Uterus (tissue), 2 donors: Measurements from ENCODE around the gene CCDC124.

Experiments
- POLR2A ChIP-seq, 2 donors: fragments of 450-650 bp; IDR thresholded peaks; one replicate each; pipeline ENCODE4 v1.6.1; 2016; ENCODE audit warnings: antibody characterized with exemption in 2 of 2, mild to moderate bottlenecking in 1 of 2, moderate library complexity in 1 of 2
- TF ChIP-seq, protein P1 (sequence below), 4 experiments: fragments of 200-600 bp in 2 of 4; fragments of 450-650 bp in 2 of 4; sonication (generic) in 2 of 4; IDR thresholded peaks; one replicate each; pipeline ENCODE4 v1.5.1; 2016 to 2019; ENCODE audit warnings: antibody characterized with exemption in 4 of 4, mild to moderate bottlenecking in 2 of 4, moderate library complexity in 1 of 4

DNA sequence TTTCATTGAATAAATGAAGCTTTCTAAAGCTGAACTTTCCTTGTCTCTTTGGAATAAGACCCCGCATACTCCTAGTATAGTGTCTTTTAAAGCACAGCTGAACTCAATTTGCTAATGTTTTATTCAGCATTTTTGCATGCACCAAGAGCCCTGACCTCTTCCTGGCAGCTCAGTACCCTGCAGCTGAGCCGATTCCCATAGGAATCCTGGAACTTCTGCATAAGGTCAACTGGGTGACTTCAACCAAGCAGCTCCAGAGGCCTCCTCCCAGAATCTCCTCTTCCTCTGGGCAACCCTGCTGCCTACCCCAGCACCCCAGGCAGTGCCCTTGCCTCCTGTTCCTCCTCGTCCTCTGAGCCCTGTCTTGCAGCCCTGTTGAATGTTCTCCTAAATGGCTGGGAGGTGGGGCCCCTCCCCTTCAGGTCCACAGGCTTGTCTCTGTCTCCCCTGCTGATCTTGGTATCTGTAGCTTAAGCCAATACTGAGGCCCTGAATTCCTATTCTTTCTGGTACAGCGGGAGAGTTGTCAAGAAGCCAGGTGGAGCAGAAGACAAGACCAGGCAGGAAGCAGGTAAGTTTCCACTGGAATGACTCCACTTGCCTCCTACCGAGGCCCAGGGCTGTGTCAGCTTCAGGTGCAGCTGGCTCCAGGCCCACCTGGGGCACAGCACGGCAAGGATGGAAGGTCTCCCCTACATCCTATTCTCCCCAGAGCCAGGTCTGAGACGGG lies 23.6 kb upstream of the CCDC124 start:
- TF ChIP-seq, protein P1, sequence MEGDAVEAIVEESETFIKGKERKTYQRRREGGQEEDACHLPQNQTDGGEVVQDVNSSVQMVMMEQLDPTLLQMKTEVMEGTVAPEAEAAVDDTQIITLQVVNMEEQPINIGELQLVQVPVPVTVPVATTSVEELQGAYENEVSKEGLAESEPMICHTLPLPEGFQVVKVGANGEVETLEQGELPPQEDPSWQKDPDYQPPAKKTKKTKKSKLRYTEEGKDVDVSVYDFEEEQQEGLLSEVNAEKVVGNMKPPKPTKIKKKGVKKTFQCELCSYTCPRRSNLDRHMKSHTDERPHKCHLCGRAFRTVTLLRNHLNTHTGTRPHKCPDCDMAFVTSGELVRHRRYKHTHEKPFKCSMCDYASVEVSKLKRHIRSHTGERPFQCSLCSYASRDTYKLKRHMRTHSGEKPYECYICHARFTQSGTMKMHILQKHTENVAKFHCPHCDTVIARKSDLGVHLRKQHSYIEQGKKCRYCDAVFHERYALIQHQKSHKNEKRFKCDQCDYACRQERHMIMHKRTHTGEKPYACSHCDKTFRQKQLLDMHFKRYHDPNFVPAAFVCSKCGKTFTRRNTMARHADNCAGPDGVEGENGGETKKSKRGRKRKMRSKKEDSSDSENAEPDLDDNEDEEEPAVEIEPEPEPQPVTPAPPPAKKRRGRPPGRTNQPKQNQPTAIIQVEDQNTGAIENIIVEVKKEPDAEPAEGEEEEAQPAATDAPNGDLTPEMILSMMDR (IDR thresholded peaks at IDR 0.05) = no peak
- no peak for TF ChIP-seq POLR2A (IDR thresholded peaks at IDR 0.05)
